ENCODE data around the gene ADRA2C.

The ADRA2C gene

DNA sequence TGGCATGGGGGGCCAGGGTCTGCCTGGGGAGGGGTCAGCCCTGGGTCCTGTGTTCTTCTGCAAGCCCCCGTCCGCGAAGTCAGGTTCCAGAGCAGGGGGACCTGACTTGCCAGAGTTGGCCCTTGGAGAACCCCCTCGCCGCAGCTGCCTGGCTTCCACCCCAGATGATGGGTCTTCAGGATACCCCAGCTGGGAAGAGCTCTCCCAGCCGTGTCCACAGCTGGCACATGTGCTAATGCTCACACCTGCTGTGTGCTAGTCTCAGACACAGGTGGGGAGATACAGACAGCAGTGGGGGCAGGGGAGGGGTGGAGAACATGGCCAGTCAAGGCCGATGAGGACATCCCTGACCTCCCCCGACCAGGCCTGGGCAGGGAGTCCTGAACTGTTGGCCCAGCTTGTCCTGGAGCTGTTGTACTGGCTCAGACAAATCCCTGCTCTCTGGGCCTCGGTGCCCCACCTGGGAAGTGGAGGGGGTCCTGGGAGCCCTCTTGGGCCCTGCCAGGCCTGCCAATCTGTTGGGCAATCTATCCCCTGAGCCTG lies 3.5 kb downstream of the ADRA2C start:
- Mint-ChIP-seq H3K9me3 (no peaks in the 10 kb centered on the region), H3K36me3 (ENCODE audit: insufficient read depth) (peaks cover 3% of the 10 kb centered on the region), H3K4me3 (no peak overlapping the region), H3K27me3 (peaks cover 26% of the 10 kb centered on the region), H3K27ac (ENCODE audit: low read depth) (no peak overlapping the region), H3K4me1 (no peaks in the 10 kb centered on the region)
- ATAC-seq (replicated peaks; ENCODE audit: extremely low read depth, poor library complexity, severe bottlenecking): no peak
- DNase-seq (ENCODE audit: low spot score in 2 of 2): no peak

DNA sequence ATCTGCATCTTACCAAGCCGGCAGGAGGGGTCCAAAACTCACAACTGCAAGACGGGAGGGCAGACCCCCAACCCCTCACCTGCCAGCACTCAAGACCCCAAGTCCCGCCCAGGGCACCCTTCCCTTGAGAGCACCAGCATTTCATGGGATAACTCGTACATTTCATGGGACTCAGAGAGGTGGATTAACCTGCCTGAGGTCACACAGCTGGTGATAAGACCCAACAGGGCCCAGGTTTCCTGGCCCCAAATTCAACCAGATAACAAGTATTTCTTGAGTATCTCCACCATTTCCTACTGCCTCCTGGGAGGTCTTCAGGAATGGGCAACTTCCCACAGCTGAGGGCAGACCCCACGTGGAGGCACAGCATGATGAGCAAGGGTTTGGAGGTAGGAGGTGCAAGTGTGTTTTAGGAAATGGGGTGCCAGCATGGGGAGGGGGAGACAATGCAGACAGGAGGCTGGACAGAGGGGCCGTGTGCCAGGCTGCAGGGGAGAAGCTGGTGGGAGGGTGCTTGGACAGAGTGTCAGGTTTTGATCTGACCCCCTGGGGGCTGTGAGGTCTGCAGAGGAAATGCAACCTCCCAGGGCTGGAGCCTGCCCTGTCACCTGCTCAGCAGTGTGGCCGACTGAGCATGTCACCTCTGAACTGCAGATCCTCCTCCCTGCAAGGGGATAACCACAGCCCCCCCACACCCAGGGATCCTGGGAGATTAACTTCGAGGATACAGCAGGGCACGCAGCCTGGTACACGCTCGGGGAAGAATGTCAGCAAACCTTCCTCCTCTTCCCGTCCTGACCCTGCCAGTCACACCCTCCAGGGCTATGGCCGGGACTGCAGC lies 4.4 kb downstream of the ADRA2C start:
- peaks cover 25% of the 10 kb centered on the region for H3K27me3 Mint-ChIP-seq
- no peak for ATAC-seq (replicated peaks; ENCODE audit: extremely low read depth, poor library complexity, severe bottlenecking)

DNA sequence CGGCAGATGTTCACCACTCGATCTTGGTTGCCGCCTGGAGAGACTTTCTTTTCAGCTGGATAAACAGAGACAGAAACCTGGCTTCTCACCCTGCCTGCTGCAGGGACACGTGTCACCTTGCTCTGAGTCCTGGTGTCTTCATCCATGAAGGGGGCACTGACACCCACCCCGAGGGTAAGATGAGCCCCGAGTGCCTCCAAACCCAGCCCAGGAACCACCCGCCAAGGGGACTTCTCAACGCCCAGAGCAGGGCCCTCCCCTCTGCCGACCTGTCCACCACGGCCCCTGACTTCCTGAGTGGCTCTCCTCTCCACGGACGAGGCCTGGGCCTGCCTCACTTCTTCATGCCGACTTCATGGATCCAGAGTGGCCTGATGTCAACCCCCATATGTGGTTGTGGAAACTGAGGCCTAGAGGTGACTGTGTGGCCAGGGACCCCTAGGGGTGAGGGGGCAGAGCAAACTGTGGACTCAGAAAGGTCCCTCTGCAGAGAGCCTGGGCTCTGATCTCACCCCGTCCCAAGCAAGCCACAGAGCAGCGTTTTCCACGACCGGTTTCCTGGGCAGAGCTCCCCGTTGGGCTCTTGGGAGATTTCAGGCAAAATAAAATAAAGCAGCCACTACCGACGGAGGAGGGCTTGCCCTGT lies 5.1 kb downstream of the ADRA2C start:
- peaks cover 3% of the 10 kb centered on the region for H3K36me3 Mint-ChIP-seq (ENCODE audit: insufficient read depth)
- ATAC-seq (replicated peaks; ENCODE audit: extremely low read depth, poor library complexity, severe bottlenecking) (no peak), DNase-seq (ENCODE audit: low spot score in 2 of 2) (no peak)
- no peak overlapping the region for H3K27ac Mint-ChIP-seq (ENCODE audit: low read depth)
- H3K4me1 Mint-ChIP-seq: no peaks in the 10 kb centered on the region
- no peak overlapping the region for H3K4me3 Mint-ChIP-seq
- H3K27me3 Mint-ChIP-seq: peaks cover 25% of the 10 kb centered on the region
- H3K9me3 Mint-ChIP-seq: no peaks in the 10 kb centered on the region

More for the DNA sequence above, 4.4 kb downstream of the ADRA2C start:
- Mint-ChIP-seq H3K4me1 (no peaks in the 10 kb centered on the region), H3K9me3 (no peaks in the 10 kb centered on the region), H3K36me3 (ENCODE audit: insufficient read depth) (peaks cover 3% of the 10 kb centered on the region), H3K4me3 (no peak overlapping the region), H3K27ac (ENCODE audit: low read depth) (no peak overlapping the region)
- no peak for DNase-seq (ENCODE audit: low spot score in 2 of 2)

- no peak for DNase-seq (ENCODE audit: low spot score in 2 of 2)
- H3K4me3 Mint-ChIP-seq: no peak overlapping the region
- H3K9me3 Mint-ChIP-seq: no peaks in the 10 kb centered on the region
- no peaks in the 10 kb centered on the region for H3K4me1 Mint-ChIP-seq
- ATAC-seq (replicated peaks; ENCODE audit: extremely low read depth, poor library complexity, severe bottlenecking): no peak
- H3K27ac Mint-ChIP-seq (ENCODE audit: low read depth): no peak overlapping the region
- H3K36me3 Mint-ChIP-seq (ENCODE audit: insufficient read depth): peaks cover 3% of the 10 kb centered on the region
- H3K27me3 Mint-ChIP-seq: peaks cover 28% of the 10 kb centered on the region
Observed at GRCh38 chr4:3771939-3772495, 5.8 kb downstream of the ADRA2C start.

- H3K27me3 Mint-ChIP-seq: peaks cover 29% of the 10 kb centered on the region
- no peaks in the 10 kb centered on the region for H3K9me3 Mint-ChIP-seq
- peaks cover 3% of the 10 kb centered on the region for H3K36me3 Mint-ChIP-seq (ENCODE audit: insufficient read depth)
- no peaks in the 10 kb centered on the region for H3K4me1 Mint-ChIP-seq
- H3K27ac Mint-ChIP-seq (ENCODE audit: low read depth): no peak overlapping the region
- no peak for DNase-seq (ENCODE audit: low spot score in 2 of 2)
- ATAC-seq (replicated peaks; ENCODE audit: extremely low read depth, poor library complexity, severe bottlenecking): no peak
- no peak overlapping the region for H3K4me3 Mint-ChIP-seq
Observed at GRCh38 chr4:3772632-3773031, 6.4 kb downstream of the ADRA2C start.

DNA sequence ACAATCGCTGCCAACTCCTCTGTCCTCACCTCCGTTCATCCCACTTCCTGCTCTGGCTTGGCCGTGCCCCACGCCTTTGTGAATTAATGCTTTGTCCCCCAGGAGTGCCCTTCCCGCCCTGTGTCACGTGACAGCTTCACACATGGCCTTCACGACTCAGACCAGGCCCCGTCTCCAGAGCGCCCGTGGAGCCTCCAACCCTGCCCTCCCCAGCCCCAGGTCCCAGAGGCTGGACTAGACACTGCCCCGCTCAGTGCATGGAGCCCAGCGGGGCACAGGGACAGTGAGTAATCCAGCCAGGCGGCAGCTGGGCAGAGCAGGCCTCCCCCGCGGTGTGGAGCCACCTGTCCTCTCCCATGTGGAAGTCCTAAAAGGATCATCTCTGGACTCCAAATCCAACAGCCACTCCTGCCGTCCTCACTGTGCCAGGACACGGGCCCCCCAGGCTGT lies 7.4 kb downstream of the ADRA2C start:
- Mint-ChIP-seq H3K36me3 (ENCODE audit: insufficient read depth) (peaks cover 3% of the 10 kb centered on the region), H3K4me1 (no peaks in the 10 kb centered on the region), H3K9me3 (no peaks in the 10 kb centered on the region), H3K27ac (ENCODE audit: low read depth) (no peak overlapping the region), H3K4me3 (no peak overlapping the region), H3K27me3 (peaks cover 29% of the 10 kb centered on the region)
- no peak for DNase-seq (ENCODE audit: low spot score in 2 of 2)
- no peak for ATAC-seq (replicated peaks; ENCODE audit: extremely low read depth, poor library complexity, severe bottlenecking)

GRCh38 chr4:3774253-3774883 lies 8.2 kb downstream of the ADRA2C start:
- H3K27ac Mint-ChIP-seq (ENCODE audit: low read depth): no peak overlapping the region
- H3K36me3 Mint-ChIP-seq (ENCODE audit: insufficient read depth): peaks cover 3% of the 10 kb centered on the region
- ATAC-seq (replicated peaks; ENCODE audit: extremely low read depth, poor library complexity, severe bottlenecking): no peak
- H3K27me3 Mint-ChIP-seq: peaks cover 30% of the 10 kb centered on the region
- H3K4me1 Mint-ChIP-seq: no peaks in the 10 kb centered on the region
- no peaks in the 10 kb centered on the region for H3K9me3 Mint-ChIP-seq
- no peak overlapping the region for H3K4me3 Mint-ChIP-seq
- no peak for DNase-seq (ENCODE audit: low spot score in 2 of 2)

DNA sequence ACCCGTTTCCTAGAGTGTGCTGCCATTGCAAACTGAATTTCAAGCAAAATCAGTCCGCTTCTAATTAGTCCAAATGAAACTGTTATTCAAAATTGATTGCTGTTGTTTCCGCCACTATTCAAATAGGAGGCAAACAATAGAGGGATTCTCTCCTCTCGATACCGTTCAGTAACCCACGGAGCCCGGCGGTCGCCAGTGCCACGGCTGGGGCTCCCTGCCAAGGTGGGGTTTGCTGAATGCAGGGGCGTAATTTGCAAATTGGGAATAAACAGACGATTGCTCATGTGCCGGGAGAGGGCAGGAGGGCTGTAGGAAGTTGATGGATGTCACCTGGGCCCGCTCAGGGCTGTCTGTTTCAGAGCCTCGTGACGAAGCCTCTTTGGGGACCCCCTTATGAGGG lies 8.8 kb downstream of the ADRA2C start:
- Mint-ChIP-seq H3K4me3 (no peak overlapping the region), H3K4me1 (no peaks in the 10 kb centered on the region), H3K27me3 (peaks cover 24% of the 10 kb centered on the region), H3K36me3 (ENCODE audit: insufficient read depth) (peaks cover 3% of the 10 kb centered on the region), H3K27ac (ENCODE audit: low read depth) (no peak overlapping the region), H3K9me3 (no peaks in the 10 kb centered on the region)
- ATAC-seq (replicated peaks; ENCODE audit: extremely low read depth, poor library complexity, severe bottlenecking) (no peak), DNase-seq (ENCODE audit: low spot score in 2 of 2) (no peak)

DNA sequence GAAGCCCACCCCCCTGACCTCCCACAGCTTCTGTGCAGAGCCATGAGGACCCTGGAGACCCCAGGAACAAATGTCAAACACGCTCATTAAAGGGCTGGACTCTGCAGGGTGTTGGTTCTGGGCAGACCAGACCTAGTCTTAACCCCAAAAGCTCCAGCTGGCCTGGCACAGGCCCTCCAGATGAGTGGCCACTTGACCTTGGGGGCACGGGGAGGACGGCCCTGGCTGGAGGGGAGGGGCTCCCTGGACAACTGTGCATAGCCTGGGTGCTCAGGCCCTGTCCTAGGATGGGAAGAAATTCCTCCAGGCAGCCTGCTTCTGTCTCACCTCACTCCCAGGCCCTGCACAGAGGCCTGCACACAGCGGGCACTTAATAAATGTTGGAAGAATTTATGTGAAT lies 9.4 kb downstream of the ADRA2C start:
- H3K27ac Mint-ChIP-seq (ENCODE audit: low read depth): no peak overlapping the region
- no peak for DNase-seq (ENCODE audit: low spot score in 2 of 2)
- H3K9me3 Mint-ChIP-seq: no peaks in the 10 kb centered on the region
- no peak for ATAC-seq (replicated peaks; ENCODE audit: extremely low read depth, poor library complexity, severe bottlenecking)
- no peak overlapping the region for H3K4me3 Mint-ChIP-seq
- H3K36me3 Mint-ChIP-seq (ENCODE audit: insufficient read depth): peaks cover 3% of the 10 kb centered on the region
- H3K4me1 Mint-ChIP-seq: no peaks in the 10 kb centered on the region
- H3K27me3 Mint-ChIP-seq: peaks cover 21% of the 10 kb centered on the region

- no peaks in the 10 kb centered on the region for H3K4me1 Mint-ChIP-seq
- ATAC-seq (replicated peaks; ENCODE audit: extremely low read depth, poor library complexity, severe bottlenecking): no peak
- peaks cover 21% of the 10 kb centered on the region for H3K27me3 Mint-ChIP-seq
- peaks cover 1% of the 10 kb centered on the region for H3K36me3 Mint-ChIP-seq (ENCODE audit: insufficient read depth)
- no peak overlapping the region for H3K27ac Mint-ChIP-seq (ENCODE audit: low read depth)
- no peaks in the 10 kb centered on the region for H3K9me3 Mint-ChIP-seq
- H3K4me3 Mint-ChIP-seq: no peak overlapping the region
- DNase-seq (ENCODE audit: low spot score in 2 of 2): no peak
Observed at GRCh38 chr4:3776166-3777032, 10.2 kb downstream of the ADRA2C start.

DNA sequence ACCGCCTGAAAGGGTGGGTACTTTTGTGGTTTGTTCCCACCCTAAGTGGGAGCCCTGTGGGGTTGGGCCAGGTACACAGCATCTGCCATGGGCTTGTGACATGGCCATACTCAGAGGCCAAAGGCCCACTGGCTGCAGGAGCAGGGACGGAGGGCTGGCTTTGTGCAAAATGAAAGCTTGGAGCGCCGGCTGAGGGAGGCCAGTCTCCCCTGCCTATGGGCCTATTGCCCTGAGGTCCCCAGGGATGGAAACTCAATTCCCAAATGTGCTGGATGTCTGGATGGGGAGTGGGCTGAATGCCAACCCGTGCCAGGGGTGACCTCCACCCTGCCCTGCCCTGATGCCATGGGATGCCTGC lies 10.8 kb downstream of the ADRA2C start:
- Mint-ChIP-seq H3K27me3 (peaks cover 21% of the 10 kb centered on the region), H3K4me3 (no peak overlapping the region), H3K27ac (ENCODE audit: low read depth) (no peak overlapping the region), H3K36me3 (ENCODE audit: insufficient read depth) (peaks cover 1% of the 10 kb centered on the region), H3K4me1 (no peaks in the 10 kb centered on the region), H3K9me3 (no peaks in the 10 kb centered on the region)
- DNase-seq (ENCODE audit: low spot score in 2 of 2) (no peak), ATAC-seq (replicated peaks; ENCODE audit: extremely low read depth, poor library complexity, severe bottlenecking) (no peak)

DNA sequence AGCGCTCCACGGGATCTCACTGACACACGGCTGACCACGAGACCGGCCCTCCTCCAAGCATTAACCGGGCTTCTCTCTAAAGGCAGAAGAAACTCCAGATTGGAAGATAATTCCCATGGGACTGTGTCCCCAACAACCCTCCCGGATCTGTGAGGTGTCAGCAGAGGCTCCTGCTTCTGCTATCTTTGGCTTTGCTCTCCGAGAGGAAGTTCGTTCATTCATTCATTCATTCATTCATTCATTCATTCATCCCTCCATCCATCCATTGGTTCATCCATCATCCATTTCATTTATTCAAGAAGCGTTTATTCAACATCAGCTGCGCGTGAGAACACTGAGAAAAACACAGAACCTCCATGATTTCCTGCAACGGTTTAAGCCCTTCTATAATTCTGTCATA lies 11.5 kb downstream of the ADRA2C start:
- no peak overlapping the region for H3K4me3 Mint-ChIP-seq
- H3K4me1 Mint-ChIP-seq: no peaks in the 10 kb centered on the region
- H3K27ac Mint-ChIP-seq (ENCODE audit: low read depth): no peak overlapping the region
- no peak for DNase-seq (ENCODE audit: low spot score in 2 of 2)
- peaks cover 21% of the 10 kb centered on the region for H3K27me3 Mint-ChIP-seq
- ATAC-seq (replicated peaks; ENCODE audit: extremely low read depth, poor library complexity, severe bottlenecking): no peak
- no peaks in the 10 kb centered on the region for H3K9me3 Mint-ChIP-seq
- H3K36me3 Mint-ChIP-seq (ENCODE audit: insufficient read depth): peaks cover 1% of the 10 kb centered on the region

All from central memory CD8-positive, alpha-beta T cell (primary cell).